NCI-H2107 treated with DMSO at 0.1 percent for 48 hours (cell line): ENCODE data around the gene C10orf95.
"Not testable (repeated sequence)": the region's sequence is repeated elsewhere in the genome, so short reads cannot be mapped to it uniquely, and the experiment has no call there.

Source experiments
- DNase-seq: peaks from one replicate; lab custom pipeline; 2025; ENCODE audit not compliant: unreplicated experiment; lab: John Stamatoyannopoulos, UW

The C10orf95 gene, protein sequence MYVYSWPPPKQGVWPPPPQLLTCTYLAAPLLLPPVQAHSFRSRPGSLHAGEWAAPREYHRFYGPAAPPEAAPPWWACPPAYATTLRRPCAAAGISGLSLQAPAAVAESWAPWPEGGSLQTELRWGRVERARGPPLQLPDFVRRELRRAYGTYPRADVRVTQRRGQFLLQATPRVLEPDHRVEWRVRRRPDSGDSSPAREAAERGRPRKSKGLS

DNA sequence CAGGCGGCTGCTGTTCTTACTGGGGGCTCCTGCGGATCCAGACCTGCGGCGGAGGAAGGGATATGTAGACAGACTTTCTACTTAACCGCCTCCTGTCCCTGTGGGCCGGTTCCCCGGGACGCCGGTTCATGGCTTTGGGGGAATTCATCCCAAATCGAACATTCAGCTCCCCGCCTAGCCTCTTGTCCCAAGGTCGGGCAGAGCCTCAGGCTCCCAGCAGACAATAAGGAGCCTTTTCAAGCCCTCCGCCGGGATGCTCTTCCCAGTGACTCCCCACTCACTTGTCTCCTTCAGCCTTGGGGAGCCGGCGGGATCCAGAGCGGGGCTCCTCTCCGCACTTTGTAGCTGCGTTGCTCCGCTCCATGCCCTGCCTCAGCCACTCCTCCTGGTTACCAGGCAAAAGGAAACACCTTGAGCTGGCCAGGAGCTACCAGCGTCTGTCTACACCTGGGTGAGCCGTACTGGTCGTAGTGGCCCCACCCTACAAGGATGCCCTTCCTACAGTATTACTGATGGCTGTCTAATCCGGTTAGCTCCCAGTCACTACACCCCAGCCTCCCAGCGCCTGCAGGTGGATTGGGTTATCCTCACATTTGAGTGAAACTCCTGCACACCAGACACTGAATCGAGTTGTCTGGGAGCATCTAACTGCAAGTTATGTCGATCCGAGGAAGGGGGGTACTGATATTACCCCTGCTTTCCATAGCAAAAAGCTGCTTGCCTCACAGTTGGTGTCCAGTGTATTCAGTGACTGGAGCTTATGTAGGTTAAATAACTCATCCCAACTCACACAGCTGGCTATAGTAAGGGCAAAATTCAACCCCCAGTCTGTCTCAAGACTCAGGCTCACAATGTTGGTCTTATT, at the start of gene C10orf95:
C10orf95 (minus strand) TSS at position 439 of the 865 bp plus-strand sequence. CDS start 450 bp downstream, outside the sequence.
- no peak for DNase-seq

DNA sequence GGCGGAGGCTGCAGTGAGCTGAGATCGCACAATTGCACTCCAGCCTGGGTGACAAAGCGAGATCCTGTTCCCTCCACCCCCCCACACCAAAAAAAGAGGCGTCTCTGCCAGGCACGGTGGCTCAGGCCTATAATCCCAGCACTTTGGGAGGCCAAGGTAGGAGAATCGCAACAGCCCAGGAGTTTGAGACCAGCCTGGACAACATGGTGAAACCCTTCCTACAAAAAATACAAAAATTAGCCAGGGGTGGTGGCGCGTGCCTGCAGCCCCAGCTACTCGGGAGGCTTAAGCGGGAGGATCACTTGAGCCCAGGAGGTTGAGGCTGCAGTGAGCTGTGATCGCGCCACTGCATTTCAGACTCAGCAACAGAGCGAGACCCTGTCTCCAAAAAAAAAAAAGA, 49.3 kb upstream of the C10orf95 start:
- not testable (repeated sequence) for DNase-seq

DNA sequence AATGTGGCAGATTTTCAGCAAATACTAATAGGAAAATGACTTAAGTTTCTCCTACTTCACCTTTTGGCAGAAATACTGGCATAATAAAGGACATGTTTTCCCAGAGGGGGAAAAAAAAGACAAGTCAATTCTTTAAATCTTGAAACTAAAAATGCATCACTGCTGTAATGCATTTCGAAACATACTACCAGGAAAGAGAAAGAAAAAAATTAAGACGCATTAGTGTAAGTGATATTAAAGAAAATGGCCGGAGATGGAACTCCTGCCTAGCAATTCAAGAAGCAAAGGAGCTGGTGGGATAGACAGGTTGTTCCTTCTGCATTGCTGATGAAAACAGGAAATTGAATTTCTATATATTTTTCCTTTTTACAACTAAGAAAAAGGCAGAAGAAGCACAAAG, 48.0 kb upstream of the C10orf95 start:
- no peak for DNase-seq

DNA sequence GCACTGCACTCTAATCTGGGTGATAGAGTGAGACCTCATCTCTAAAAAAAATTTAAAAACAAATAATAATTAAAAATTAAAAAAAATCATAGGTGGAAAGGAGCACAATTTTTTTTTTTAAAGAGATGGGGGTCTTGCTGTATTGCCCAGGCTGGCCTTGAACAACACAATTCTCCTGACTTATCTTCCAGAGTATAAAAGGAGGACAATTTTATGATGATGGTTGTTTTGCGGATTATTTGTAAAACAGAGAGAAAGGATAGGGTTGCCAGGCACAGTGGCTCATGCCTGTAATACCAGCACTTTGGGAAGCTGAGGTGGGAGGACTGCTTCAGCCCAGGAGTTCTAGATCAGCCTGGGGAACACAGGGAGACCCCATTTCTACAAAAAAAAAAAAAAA, 46.2 kb upstream of the C10orf95 start:
- DNase-seq, result no peak

DNA sequence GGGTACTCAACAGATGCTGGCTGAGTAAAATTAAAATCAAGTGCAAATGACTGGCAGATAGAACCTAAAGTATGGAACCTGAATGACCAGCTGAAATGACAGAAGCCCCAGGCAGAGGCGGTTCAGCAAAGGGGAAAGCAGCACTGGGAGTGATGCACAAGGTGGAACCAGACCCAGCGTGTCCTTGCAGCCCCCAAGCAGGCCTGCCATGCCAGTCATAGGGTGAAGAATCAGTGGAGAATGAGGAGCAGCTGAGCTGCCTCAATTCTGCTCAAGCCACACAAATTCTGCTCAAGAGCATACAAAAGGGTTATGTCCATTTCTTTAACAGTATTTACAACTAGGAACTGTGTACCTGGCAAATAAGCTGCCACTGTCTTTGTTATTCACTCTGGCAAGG, 42.4 kb upstream of the C10orf95 start:
- DNase-seq, result no peak

DNA sequence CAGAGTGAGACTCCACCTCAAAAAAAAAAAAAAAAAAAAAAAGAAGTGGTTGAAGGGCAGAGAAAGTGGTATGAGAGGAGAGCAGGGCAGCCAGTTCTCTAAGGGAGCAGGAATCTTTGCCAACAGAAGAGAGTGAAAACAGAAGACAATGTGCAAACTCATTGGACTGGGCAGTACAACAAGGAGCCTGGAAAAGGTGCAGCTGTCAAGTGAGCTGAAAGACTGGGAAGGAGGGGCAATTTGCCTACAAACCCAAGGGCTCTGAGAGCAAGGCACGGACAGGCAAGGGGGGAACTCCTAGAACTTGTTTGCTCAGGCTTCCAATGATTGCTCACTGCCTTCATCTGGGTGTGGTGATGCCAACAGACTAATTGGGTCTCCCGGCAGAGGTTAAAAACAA, 41.6 kb upstream of the C10orf95 start:
- DNase-seq, result no peak

DNA sequence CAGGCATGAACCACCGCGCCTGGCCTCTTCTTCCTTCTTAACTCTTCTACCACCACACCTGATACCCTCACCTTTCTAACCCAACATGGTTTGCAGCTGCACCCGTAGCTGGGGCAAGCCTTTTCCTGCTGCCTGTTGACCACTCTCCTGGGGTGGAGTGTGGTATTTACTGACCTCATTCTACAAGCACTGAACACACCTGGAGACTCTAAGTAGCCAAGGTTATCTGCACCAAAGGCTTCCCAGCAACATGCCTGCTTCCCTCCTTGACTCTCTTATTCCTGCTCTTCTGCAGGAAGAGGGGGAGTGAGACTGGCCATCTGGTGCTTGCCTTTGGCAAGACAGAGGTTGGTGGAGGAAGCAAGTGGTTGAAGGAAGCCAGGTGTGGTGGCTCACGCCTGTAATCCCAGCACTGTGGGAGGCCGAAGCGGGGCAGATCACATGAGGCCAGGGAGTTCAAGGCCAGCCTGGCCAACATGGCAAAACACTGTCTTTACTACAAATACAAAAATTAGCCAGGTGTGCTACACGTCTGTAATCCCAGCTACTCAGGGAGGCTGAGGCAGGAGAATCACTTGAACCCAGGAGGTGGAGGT, 41.1 kb upstream of the C10orf95 start:
- DNase-seq, result no peak

DNA sequence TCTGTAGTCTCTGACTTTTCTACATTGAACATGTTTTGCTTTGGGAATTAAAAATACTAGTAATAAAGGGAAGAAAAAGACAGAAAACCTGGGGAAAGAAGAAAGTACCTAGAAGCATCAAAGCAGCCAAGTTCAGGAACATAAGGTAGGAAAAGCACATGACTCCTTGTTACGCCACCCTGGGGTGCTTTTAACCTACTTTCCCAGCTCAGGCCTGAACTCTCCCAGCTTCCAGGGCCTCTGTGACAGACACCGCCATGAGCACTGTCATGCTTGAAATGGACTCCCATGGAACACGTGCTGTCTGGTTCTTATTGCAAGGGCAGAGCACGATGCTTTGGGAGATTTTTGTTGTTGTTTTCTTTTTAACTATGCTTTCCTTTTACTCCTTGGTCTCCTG, 39.8 kb upstream of the C10orf95 start:
- no peak for DNase-seq

DNA sequence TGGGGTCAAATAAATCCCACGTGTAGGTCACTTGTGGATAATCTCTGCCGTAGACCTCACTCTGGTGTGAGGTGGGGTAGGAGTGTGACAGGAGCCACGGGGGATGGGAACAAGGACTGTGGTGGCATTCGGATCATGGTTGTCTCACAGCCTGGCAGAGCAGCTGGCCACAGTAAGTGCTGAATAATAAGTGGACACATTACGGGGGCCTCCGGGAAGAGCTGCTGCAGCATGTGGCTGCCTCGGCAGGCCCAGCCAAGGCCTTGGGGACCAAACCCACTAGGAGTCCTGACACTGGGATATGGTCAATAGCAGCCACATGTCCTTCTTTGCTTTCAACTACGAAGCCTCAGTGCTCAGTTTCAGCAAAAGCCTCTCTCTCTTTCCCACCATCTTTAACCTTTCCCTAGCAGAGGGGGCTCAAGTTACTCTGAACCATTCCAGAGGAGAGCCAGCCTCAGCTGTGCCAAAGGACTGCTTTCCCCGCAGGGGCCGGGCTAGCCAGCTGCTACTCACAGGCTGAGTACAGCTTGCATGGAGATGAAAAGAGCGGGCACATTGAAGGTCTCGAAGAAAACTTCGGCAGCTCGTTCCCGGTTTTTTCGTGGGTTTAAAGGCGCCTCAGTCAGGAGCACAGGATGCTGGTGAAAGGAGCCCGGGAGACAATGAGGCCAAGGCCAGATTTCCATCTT, 33.9 kb upstream of the C10orf95 start:
- no peak for DNase-seq

DNA sequence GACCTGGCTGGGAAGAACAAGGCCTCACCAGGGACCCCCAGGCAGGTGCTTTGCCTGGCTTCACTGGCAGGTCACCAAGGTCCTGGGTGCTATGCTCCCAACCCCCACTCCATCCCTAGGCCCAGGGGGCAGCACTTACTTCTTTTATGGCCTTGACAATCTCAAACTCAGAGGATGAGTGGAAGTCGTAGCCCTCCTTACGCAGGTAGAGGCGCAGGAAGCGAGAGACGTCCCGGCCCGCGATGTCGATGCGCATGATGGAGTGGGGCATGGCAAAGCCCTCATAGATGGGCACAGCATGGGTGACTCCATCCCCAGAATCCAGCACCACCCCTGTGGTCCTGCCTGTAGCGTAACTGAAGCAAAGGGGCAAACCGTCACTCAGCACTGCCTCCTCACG, 32.7 kb upstream of the C10orf95 start:
- DNase-seq, result no peak

DNA sequence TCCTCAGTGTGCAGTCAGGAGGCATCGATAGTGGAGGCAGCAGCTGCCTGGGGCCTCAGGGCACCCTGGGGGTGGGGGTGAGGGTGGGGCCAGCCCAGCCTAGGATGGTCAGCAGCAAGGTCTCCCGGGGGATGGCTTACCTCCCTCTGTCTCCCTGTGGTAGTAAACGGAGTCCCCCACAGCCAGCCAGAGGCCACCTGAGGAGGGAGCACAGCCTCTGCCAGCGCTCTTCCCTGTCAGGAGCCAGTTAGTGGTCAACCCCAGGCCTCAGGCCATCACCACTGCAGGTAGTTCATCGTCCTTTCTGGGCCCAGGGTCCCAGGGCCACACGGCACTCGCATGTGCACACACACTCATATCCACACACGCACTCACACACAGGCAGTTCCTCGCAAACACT, 29.1 kb upstream of the C10orf95 start:
- no peak for DNase-seq

DNA sequence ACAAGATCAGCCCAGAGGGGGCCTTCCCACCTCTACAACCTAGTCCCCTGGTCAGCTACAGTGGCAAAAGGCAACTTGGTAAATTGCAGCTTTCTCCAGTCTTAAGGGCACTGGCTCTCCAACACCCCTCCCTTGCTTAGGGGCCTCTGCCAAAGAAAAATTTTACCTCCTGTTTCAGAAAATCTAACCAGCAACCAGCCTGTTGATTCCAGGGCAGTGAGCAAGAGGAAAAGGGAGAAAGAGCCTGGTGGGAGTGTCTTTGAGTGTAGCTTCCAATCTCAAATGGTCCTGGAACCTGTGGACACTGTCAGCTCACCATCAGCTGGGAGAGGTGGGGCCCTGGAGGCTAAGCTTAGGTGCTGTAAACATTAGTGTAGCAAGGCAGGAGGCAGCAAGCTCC, 28.3 kb upstream of the C10orf95 start:
- no peak for DNase-seq

DNA sequence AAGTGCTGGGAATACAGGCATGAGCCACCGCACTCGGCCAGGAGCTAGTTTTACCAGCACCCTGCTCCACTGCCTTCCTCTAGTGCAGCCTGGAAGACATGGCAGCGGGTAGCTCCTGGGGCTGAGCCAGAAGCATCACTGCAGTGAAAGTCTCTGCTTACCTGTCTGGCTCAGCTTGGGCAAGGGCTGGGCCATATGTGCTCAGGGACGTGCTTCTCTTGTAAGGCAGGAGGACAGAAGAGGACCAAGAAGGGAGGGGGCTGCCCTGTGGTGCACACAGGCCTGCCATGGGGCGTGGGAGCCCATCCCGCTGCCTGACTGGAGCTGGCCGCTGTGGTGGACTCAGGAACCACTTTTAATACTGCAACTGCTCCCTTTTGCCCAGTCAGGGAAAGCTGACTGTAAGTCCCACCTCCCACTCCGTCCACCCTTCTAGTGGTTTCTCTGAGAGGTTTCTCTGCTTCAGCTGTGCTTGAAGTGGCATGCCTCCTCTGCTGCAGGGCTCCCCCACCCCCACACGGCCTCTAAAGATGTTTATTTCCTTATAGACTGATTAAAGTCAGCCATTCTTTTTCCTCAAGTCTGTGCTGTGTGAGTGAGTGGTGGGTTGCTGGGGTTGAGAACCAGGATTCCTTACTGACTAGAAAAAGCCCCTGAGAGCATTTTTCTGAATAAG, 25.3 kb upstream of the C10orf95 start:
- DNase-seq, result no peak

DNA sequence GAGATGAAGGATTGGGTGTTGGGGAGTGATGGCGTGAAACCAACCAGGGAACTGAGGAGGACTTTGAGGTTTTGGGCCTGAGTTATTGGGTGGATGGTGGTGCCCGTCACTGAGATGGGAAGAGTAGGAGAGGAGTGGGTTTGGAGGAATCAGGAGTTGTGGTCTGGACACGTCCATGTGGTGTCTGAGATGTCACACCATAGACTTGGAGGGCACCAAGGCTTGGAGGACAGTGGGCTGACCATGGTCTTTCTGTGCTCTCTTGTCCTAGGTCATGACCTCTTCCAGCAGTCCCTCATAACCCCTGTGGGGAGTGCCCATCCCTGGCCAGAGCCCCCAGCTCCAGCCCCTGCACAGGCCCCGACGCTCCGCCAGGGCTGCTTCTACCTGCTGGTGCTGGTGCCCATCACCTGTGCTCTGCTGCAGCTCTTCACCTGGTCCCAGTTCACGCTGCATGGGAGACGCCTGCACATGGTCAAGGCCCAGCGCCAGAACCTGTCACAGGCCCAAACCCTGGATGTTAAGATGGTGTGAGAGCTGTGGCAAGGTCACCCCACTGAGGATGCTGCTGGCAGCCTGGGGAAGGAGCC, 24.2 kb upstream of the C10orf95 start:
- no peak for DNase-seq

DNA sequence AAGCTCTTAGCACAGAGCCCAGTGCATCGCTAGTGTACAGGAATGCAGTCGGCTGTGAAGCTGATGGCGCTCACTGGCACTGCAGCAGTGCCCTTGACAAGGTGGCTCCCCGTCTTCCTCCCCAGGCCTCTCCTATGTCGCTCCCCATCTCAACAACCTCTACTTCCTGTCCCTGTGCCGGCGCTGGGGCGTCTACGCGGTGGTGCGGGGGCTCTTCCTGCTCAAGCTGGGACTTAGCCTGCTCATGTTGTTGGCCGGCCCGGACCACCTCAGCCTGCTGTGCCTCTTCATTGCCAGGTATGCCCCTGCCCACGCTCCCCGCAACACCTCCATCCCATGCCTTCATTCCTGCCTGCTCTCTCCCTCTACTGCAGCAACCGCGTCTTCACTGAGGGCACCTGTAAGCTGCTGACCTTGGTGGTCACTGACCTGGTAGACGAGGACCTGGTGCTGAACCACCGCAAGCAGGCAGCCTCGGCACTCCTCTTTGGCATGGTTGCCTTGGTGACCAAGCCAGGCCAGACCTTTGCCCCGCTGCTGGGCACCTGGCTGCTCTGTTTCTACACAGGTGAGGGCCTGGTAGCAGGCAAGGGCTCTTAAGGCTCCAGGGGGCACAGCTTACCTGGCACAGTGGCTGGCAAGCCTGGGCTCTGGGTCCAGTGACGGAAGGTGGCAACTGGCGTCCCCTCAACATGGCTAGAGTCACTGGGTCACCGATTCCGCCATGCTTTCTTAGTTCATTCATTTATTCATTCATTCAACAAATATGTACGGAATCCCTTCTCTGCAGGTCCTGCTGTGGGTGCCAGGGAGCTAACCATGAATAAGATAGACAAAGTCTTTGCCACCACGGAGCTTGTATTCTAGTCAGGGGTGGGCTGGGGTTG, 22.3 kb upstream of the C10orf95 start:
- DNase-seq, result no peak

DNA sequence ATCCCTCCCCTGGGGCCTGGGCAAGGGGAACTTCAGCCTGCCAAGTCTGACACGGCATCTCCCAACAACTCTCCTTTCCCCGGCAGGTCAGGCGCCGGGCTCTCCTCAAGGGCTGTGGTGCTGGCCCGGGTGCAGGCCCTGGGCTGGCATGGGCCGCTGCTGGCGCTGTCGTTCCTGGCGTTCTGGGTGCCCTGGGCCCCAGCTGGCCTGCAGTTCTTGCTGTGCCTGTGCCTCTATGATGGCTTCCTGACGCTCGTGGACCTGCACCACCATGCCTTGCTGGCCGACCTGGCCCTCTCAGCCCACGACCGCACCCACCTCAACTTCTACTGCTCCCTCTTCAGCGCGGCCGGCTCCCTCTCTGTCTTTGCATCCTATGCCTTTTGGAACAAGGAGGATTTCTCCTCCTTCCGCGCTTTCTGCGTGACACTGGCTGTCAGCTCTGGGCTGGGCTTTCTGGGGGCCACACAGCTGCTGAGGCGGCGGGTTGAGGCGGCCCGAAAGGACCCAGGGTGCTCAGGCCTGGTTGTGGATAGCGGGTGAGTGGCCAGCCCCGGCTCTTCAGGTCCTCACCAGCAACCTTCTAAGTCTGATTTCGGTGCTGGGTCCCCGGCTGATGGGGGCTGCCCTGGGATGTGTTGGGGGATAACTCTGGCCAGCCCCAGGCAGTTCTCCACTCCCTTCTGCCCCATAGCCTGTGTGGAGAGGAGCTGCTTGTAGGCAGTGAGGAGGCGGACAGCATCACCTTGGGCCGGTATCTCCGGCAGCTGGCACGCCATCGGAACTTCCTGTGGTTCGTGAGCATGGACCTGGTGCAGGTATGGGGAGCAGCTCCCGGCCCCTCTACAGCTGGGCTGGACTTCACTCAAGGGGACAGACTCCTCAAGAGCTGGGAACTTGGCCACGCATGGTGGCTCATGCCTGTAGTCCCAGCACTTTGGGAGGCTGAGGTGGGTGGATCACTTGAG, 19.5 kb upstream of the C10orf95 start:
- DNase-seq, result no peak

DNA sequence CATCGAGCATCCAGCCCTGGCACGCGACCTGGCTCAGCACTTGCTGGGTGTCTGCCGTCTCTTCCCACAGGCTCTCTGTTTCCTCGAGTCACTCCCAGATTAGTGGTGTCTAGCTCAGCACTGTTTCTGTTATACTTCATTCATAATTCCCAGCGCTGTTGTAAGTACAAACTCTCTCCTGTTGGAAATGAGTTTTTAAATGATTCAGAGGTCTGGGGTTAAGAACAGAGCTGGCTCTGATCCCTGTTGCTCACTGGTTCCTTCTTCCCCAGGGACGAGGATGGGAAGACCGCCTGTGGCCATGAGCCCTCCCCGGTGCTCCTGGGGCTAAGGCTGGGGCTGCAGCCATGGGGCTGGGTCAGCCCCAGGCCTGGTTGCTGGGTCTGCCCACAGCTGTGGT, 17.3 kb upstream of the C10orf95 start:
- DNase-seq, result no peak

DNA sequence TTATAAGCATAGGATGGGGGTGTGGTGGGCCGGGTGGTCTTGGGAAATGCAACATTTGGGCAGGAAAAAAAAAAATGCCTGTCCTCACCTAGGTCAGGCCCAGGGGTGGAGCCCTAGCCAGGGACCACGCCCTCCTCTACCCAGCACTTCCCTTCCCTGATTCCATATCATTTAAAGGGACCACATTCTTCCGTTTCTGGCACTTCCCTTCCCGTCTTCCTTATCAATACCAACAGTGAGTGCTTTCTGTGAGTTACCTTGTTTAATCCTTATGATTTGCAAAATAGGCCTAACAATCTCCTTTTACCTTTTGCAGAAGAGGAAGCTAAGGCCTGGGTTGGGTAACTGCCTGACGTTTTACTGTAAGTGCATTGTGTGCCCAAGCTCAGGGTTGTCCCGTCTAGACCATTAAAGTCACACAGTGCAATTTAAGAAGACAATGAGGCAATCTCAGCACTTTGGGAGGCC, 16.7 kb upstream of the C10orf95 start:
- no peak for DNase-seq
